ENCODE results near the gene ACSS1.

Gene ACSS1

GRCh38 chr20:24999568-24999967, 58.4 kb downstream of the ACSS1 start:
- Histone ChIP-seq H3K36me3 (ENCODE audit: control insufficient read depth in 2 of 2, insufficient read depth in 2 of 2, low read length in 2 of 2) (no peaks in the 10 kb centered on the region), H3K27me3 (ENCODE audit: control insufficient read depth in 1 of 2, insufficient read depth in 2 of 2, low read length in 2 of 2) (no peaks in the 10 kb centered on the region), H3K9ac (ENCODE audit: low read length in 2 of 2) (no peak overlapping the region), H3K4me1 (ENCODE audit: control insufficient read depth, insufficient read depth, low read length) (peaks cover 56% of the 10 kb centered on the region), H3K4me3 (ENCODE audit: low read length in 2 of 2) (no peak overlapping the region), H3K27ac (ENCODE audit: low read length) (peak overlapping the region; percentile 78), H3K9me3 (ENCODE audit: control insufficient read depth in 2 of 2, low read length in 2 of 2) (no peaks in the 10 kb centered on the region)

DNA sequence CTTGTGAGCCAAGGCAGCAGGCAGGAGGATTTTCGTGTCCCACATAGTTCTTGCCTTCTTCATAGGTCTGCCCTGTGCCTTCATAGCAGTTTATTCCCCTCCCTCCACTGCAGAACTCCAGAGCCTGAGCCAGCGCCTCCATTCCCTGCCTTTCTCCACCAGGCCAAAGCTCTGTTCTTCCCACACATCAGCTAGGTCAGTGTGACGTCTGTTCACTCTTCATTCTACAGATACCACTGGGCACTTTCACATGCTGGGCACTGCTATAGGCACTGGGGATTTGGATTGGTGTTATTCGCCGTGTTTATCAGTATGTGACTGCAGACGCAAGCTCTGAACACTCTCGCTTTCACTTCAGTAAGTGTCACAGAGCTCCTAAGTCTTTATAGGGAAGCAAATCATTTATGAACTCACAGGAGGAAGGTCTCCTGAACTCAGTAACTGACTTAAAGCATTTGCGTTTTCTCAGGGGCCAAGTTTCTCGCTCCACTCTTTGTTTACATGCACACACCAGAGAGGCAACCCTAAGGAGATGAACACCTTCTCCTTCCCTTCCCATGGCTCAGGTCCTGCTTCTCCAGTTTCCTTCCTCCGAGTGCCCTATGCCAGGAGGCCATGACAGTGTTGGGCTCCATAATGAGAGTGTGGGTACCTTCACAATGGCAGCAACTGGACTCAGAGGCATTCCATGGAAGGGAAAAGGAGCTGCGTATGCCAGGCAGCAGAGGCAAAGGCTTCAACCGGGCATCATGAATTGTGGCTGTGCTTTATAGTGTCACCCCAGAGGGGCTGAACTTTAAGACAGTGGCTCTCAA, 59.1 kb downstream of the ACSS1 start:
- Histone ChIP-seq H3K9me3 (ENCODE audit: control insufficient read depth in 2 of 2, low read length in 2 of 2) (no peaks in the 10 kb centered on the region), H3K9ac (ENCODE audit: low read length in 2 of 2) (peak overlapping the region in 1 of 2 donors; percentile 62), H3K27me3 (ENCODE audit: control insufficient read depth in 1 of 2, insufficient read depth in 2 of 2, low read length in 2 of 2) (no peaks in the 10 kb centered on the region), H3K36me3 (ENCODE audit: control insufficient read depth in 2 of 2, insufficient read depth in 2 of 2, low read length in 2 of 2) (no peaks in the 10 kb centered on the region), H3K4me1 (ENCODE audit: control insufficient read depth, insufficient read depth, low read length) (peaks cover 58% of the 10 kb centered on the region), H3K27ac (ENCODE audit: low read length) (peak overlapping the region; percentile 78), H3K4me3 (ENCODE audit: low read length in 2 of 2) (peak overlapping the region in 1 of 2 donors; percentile 55)

- H3K36me3 ChIP-seq (ENCODE audit: control insufficient read depth in 2 of 2, insufficient read depth in 2 of 2, low read length in 2 of 2), result no peaks in the 10 kb centered on the region
- H3K27me3 ChIP-seq (ENCODE audit: control insufficient read depth in 1 of 2, insufficient read depth in 2 of 2, low read length in 2 of 2), result no peaks in the 10 kb centered on the region
- no peak overlapping the region for H3K4me3 ChIP-seq (ENCODE audit: low read length in 2 of 2)
- peak overlapping the region; percentile 78 for H3K27ac ChIP-seq (ENCODE audit: low read length)
- H3K9me3 ChIP-seq (ENCODE audit: control insufficient read depth in 2 of 2, low read length in 2 of 2), result no peaks in the 10 kb centered on the region
- H3K4me1 ChIP-seq (ENCODE audit: control insufficient read depth, insufficient read depth, low read length), result peaks cover 62% of the 10 kb centered on the region
- peak overlapping the region in 1 of 2 donors; percentile 62 for H3K9ac ChIP-seq (ENCODE audit: low read length in 2 of 2)
These were observed 59.8 kb downstream of the ACSS1 start for GRCh38 chr20:24998121-24998520.

GRCh38 chr20:24996449-24997377, 61.2 kb downstream of the ACSS1 start:
- H3K9me3 ChIP-seq (ENCODE audit: control insufficient read depth in 2 of 2, low read length in 2 of 2), result no peaks in the 10 kb centered on the region
- peaks cover 69% of the 10 kb centered on the region for H3K4me1 ChIP-seq (ENCODE audit: control insufficient read depth, insufficient read depth, low read length)
- H3K27me3 ChIP-seq (ENCODE audit: control insufficient read depth in 1 of 2, insufficient read depth in 2 of 2, low read length in 2 of 2), result no peaks in the 10 kb centered on the region
- no peak overlapping the region for H3K4me3 ChIP-seq (ENCODE audit: low read length in 2 of 2)
- no peaks in the 10 kb centered on the region for H3K36me3 ChIP-seq (ENCODE audit: control insufficient read depth in 2 of 2, insufficient read depth in 2 of 2, low read length in 2 of 2)
- no peak overlapping the region for H3K27ac ChIP-seq (ENCODE audit: low read length)
- H3K9ac ChIP-seq (ENCODE audit: low read length in 2 of 2), result no peak overlapping the region

DNA sequence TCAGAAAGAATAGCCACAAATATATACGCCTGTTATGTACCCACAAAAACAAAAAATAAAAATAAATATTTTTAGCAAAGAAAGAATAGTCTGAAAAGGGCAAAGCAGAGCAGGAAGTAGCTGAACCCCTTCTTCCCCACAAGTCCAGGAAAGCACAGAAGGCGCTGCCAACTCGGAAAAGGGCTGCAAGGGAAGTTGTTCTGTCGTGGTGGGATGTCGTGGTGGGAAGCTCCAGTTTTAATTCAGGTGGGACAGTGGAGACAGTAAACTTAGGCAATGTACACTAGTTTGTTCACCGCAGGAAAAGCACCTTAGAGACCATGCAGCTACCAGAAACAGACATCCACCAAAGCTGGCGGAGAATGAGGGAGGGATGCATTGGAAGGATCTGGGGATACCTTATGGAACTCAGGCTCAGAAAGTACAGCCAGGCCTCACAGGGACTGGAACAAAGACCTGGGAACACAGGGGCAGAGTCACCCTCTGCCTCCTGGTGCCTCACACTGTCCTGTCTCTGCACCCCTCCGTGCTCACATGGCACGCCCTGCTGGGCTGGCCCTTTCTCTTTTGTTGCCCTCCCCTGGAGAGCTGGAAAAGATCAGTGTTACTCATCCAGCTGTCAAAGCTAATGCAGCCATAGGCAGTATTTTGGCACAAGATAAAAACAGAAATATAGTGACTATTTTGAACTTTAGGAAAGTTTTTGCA, 62.0 kb downstream of the ACSS1 start:
- Histone ChIP-seq H3K36me3 (ENCODE audit: control insufficient read depth in 2 of 2, insufficient read depth in 2 of 2, low read length in 2 of 2) (no peaks in the 10 kb centered on the region), H3K9me3 (ENCODE audit: control insufficient read depth in 2 of 2, low read length in 2 of 2) (no peaks in the 10 kb centered on the region), H3K27ac (ENCODE audit: low read length) (no peak overlapping the region), H3K9ac (ENCODE audit: low read length in 2 of 2) (no peak overlapping the region), H3K4me1 (ENCODE audit: control insufficient read depth, insufficient read depth, low read length) (peaks cover 69% of the 10 kb centered on the region), H3K4me3 (ENCODE audit: low read length in 2 of 2) (no peak overlapping the region), H3K27me3 (ENCODE audit: control insufficient read depth in 1 of 2, insufficient read depth in 2 of 2, low read length in 2 of 2) (no peaks in the 10 kb centered on the region)

DNA sequence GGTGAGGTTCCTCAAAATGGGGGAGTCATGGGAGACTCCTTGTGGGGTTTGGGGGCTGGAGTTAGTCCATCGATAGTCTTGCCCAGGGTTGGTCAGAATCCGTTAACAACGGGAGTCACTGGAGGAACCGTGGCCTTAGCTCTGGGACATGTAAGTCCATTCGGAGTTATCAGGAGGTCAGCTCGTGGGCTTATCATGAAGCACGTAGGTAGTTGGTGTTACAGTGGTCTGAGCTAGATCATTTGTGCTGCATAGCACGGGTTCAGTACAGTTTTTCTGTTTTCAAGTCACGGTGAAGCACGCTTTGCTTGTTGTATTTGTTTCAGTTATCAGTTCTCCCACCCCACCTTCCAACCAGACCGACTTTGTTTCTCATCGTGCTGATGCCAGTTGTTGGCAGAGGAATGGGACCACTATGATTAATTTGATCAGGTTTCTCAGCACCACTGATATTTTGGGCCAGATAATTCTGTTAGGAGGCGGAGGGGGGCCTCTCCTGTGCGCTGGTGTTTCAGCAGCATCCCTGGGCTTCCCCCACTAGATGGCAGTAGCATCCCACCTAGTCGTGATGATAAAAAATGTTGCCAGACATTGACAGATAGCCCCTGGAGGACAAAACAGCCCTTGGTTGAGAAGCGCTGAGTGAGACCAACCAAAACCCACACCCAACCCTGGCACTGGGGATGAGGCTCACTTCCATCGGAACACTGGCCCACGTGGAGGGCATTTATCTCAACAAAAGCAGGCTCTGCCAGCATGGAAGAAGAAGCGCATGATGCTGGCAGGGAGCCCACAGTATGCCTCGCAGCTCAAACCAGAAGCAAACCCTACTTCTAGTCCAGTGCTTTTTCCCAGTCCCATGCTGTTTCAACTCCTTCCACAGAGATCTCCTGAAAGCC, 63.2 kb downstream of the ACSS1 start:
- Histone ChIP-seq H3K36me3 (ENCODE audit: control insufficient read depth in 2 of 2, insufficient read depth in 2 of 2, low read length in 2 of 2) (no peaks in the 10 kb centered on the region), H3K27ac (ENCODE audit: low read length) (no peak overlapping the region), H3K9me3 (ENCODE audit: control insufficient read depth in 2 of 2, low read length in 2 of 2) (no peaks in the 10 kb centered on the region), H3K9ac (ENCODE audit: low read length in 2 of 2) (peak overlapping the region in 1 of 2 donors; percentile 29), H3K4me1 (ENCODE audit: control insufficient read depth, insufficient read depth, low read length) (peaks cover 60% of the 10 kb centered on the region), H3K4me3 (ENCODE audit: low read length in 2 of 2) (peak overlapping the region; percentile 54 to 72), H3K27me3 (ENCODE audit: control insufficient read depth in 1 of 2, insufficient read depth in 2 of 2, low read length in 2 of 2) (no peaks in the 10 kb centered on the region)

DNA sequence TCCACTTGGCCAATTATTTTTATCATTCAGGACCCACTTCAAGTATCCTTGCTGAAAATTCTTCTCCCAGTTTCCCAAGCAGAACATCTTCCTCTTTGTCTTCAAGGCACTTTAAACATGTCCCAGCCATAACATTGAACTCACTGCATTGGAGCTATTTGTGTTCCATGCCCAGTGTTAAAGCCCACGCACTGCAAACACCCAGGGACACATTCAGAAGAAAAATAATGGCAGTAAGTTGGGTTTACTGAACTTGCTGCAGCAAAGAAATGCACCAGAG, 63.8 kb downstream of the ACSS1 start:
- Histone ChIP-seq H3K36me3 (ENCODE audit: control insufficient read depth in 2 of 2, insufficient read depth in 2 of 2, low read length in 2 of 2) (peaks cover 0 to 1% of the 10 kb centered on the region in 2 donors), H3K4me3 (ENCODE audit: low read length in 2 of 2) (no peak overlapping the region), H3K9ac (ENCODE audit: low read length in 2 of 2) (no peak overlapping the region), H3K9me3 (ENCODE audit: control insufficient read depth in 2 of 2, low read length in 2 of 2) (no peaks in the 10 kb centered on the region), H3K4me1 (ENCODE audit: control insufficient read depth, insufficient read depth, low read length) (peaks cover 55% of the 10 kb centered on the region), H3K27me3 (ENCODE audit: control insufficient read depth in 1 of 2, insufficient read depth in 2 of 2, low read length in 2 of 2) (no peaks in the 10 kb centered on the region), H3K27ac (ENCODE audit: low read length) (no peak overlapping the region)

DNA sequence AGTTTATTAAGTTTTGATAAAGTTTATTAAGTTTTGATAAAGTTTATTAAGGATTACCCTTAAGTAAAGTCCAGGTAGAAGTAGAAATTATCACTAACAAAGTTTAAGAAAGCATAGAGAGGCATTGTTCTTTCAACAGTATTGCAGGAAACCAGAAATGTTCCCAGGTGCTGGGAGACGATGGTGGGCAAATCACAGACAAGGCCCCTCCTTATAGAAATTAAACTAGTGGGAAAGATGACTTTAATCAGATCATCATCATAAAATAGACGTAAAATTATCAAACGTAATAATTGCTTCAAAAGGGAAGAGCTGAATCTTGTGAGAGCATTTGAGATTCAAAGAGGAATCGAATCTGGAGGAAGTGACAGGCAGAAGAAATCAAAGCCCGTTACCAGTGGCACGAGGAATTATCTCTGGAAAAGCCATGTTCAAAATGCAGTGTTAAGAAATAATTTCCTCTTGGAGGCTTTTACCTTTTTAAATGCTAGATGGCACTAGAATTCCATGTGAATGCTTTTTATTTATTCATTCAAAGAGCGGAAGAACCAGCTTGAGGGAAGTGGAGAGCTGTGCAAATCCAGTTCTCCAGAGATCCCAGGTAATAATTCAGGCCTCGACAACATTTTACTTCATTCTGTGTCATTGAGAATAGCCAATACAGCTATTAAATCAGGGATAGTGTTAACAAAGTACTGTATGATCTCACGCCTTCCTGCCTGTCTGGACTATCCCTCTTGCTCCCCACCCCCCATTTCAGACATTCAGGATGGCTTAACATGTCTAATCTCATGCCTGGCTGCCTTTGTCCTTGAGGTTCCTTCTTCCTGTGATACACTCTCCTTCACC, 64.4 kb downstream of the ACSS1 start:
- Histone ChIP-seq H3K36me3 (ENCODE audit: control insufficient read depth in 2 of 2, insufficient read depth in 2 of 2, low read length in 2 of 2) (peaks cover 0 to 2% of the 10 kb centered on the region in 2 donors), H3K9ac (ENCODE audit: low read length in 2 of 2) (peak overlapping the region; percentile 94 to 95), H3K9me3 (ENCODE audit: control insufficient read depth in 2 of 2, low read length in 2 of 2) (no peaks in the 10 kb centered on the region), H3K4me3 (ENCODE audit: low read length in 2 of 2) (peak overlapping the region; percentile 91 to 96), H3K27me3 (ENCODE audit: control insufficient read depth in 1 of 2, insufficient read depth in 2 of 2, low read length in 2 of 2) (no peaks in the 10 kb centered on the region), H3K4me1 (ENCODE audit: control insufficient read depth, insufficient read depth, low read length) (peaks cover 50% of the 10 kb centered on the region), H3K27ac (ENCODE audit: low read length) (peak overlapping the region; percentile 94)

- Histone ChIP-seq H3K4me3 (ENCODE audit: low read length in 2 of 2) (peak within 1 kb of the TSS; percentile 91 to 96), H3K9ac (ENCODE audit: low read length in 2 of 2) (peak within 1 kb of the TSS; percentile 94 to 95), H3K4me1 (ENCODE audit: control insufficient read depth, insufficient read depth, low read length) (peaks cover 43% of the 10 kb centered on the region), H3K9me3 (ENCODE audit: control insufficient read depth in 2 of 2, low read length in 2 of 2) (no peaks in the 10 kb centered on the region), H3K27ac (ENCODE audit: low read length) (peak within 1 kb of the TSS; percentile 94), H3K36me3 (ENCODE audit: control insufficient read depth in 2 of 2, insufficient read depth in 2 of 2, low read length in 2 of 2) (peaks cover 0 to 2% of the 10 kb centered on the region in 2 donors), H3K27me3 (ENCODE audit: control insufficient read depth in 1 of 2, insufficient read depth in 2 of 2, low read length in 2 of 2) (no peaks in the 10 kb centered on the region)
These were observed 65.3 kb downstream of the ACSS1 start, which contains the start of gene APMAP for GRCh38 chr20:24992487-24993205. Gene APMAP, minus strand, starts transcription at chr20:24992751. Its CDS starts 63 bp downstream, at chr20:24992688.
